Inflammatory macrophage treated with lipopolysaccharide for 4 hours (primary cell): ENCODE results near the gene ZFYVE28.

Experiments
- DNase-seq: peaks from one replicate; pipeline ENCODE4 v3.0.0-alpha.2; 2020

ZFYVE28 gene

DNA sequence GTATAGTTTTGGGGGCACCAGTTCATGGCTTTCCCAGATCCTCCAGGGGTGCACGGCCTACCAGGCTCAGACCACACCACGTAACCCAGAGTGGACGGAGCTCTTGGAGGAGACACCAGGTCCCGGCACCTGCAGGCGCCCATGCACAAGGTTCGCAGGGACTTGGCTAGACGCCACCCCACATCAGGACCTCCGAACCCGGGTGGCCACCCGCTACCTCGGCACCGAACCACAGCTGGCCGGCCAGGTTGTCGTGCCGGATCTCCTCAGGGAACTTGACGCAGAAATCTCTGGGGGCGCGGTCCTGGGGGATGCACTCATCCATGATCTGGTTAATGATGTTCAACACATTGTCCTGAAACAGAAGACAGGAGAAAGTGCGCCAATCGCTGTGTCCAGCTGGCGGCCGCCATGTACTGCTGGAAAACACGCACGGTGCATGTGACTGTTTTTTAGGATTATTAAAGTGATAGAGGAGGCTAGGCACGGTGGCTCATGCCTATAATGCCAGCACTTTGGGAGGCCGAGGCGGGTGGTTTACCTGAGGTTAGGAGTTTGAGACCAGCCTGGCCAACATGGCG, 77.1 kb downstream of the ZFYVE28 start:
- DNase-seq, result no peak

DNA sequence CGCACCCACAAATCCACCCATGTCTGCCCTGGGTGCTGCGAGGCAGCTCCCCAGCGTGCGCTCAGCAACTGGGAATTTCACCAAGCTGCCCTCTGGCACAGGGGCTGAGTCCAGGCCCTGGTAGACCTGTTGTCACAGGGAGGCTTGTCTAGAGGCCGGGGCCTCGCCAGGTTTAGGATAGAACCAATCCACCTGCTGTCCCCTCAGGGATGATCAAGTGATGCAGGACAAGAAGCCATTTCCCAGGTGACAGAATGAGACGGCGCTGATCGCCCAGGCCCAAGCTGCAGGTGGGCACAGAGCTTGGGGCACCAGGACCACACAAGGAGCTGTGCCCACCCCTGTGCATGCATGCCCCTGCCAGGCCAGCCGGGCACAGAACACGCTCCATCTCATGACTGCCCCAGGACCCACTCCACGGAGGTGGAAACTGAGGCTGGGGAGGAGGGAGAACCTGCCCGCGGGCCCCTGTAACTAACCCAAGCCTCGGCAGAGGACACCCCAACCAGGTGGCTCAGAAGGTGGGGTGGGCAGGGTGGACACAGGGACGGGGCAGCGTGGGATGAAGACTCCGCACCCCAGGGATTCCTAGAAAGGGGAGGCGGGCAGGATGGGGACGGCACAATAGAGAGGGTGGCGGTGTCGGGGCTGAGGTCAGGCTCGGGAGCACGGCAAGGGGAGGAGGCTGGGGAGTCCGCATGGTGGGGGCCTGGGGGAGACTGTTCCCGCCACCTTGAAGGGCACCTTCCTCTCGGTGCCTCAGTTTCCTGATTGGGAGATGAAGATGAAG, 78.0 kb downstream of the ZFYVE28 start:
- no peak for DNase-seq

DNA sequence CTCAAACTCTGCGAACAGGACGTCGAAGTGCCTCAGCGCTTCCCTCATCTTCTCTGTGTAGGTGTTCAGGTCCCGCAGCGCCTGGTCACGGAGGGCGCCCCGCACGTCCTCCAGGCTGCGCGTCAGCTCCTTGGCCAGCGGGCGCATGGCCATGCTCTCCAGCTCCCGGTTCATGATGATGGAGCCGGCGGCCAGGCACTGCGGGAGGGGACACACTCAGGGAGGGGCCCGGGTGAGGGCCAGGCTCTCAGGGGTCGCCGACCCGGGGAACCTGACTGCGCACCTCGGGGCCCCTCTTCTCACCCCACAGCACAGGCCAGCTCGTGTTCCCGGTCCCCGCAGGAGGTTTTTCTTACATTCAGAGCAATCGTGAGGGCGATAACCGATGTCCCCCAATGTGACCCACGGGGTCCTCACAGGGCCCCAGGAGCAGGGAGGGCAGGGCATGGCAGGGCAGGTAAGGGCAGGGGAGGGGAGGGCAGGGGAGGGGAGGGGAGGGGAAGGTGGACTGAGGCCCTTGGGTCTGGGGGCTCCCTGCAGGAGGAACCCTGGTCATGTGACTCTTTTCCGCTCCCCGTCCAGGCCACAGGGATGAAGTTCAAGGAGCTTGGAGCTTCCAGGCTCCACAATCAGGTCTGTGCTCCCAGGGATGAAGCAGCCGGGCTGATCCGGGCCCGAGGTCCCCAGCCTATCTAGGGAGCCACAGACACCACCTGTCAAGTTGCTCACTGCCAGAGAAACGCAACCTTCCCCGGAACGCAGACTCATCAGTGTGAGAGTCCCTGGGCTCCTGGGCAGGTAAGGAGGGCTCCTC, 78.8 kb downstream of the ZFYVE28 start:
- no peak for DNase-seq

DNA sequence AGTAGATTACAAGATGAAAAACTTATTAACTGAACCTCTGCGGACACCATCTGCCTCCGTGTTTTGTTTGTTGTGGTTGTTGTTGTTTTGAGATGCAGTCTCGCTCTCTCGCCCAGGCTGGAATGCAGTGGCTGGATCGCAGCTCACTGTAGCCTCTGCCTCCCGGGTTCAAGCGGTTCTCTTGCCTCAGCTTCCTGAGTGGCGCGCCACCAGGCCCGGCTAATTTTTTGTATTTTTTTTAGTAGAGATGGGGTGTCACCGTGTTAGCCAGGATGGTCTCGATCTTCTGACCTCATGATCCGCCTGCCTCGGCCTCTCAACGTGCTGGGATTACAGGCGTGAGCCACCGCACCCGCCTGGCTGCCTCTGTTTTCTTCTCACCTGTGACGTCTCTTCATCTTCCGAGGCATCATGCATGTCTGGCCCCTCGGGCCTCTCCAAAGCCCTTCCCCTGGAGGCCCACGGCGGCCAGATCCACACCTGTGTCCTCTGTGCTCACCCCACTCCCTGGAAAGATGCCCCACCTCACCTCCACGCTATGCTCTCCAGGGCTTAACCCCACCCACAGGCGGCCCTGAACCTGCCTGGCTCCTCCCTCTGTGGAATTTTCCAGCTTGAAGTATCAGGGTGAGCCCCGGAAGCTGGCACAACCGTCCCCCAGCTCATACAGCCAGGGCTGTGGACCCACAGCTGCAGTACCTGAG, 79.5 kb downstream of the ZFYVE28 start:
- no peak for DNase-seq

DNA sequence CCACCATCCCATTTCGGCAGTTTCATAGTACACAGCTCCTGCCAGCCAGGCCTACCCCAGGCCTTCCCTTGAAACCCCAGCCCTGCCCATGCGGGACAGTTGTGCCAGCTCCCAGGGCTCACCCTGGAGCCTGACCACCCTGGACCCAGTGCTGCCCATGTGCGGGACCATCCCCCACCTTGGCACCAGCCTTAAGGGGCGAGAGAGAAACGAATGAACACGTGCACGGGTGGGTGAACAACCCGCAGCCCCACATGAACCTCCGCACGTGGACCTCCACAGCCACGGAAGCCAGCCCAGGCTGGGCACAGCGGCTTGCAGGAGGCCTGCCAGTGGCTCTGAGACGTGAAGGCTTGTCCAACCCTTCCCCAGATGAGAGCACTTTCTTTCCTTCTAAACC, 80.5 kb downstream of the ZFYVE28 start:
- DNase-seq, result no peak

DNA sequence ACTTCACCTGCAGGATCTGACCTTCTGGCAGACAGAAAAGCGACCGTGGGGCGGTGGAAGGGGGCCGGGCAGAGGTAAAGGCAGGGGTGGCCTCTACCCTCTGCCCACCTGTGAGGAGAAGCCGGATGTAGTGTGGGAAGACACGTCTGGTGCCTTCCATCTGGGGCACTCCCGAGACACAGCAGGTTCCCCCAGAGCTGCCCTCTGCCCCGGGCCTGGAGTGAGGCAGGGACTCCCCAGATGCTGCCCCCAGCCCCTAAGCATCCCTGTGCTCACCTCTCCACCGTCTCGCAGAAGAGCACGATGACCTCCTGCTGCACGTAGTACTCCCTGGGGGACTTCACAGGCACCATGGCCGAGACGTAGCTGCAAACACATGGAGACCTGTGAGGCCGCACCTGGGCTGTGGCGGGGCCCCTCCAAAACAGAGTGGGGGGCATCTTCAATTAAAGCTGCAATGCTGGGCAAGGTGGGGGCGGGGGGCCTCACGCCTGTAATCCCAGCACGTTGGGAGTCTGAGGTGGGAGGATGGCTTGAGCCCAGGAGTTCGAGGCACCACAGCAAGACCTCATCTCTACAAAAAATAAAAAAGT, 81.2 kb downstream of the ZFYVE28 start:
- DNase-seq, result no peak

DNA sequence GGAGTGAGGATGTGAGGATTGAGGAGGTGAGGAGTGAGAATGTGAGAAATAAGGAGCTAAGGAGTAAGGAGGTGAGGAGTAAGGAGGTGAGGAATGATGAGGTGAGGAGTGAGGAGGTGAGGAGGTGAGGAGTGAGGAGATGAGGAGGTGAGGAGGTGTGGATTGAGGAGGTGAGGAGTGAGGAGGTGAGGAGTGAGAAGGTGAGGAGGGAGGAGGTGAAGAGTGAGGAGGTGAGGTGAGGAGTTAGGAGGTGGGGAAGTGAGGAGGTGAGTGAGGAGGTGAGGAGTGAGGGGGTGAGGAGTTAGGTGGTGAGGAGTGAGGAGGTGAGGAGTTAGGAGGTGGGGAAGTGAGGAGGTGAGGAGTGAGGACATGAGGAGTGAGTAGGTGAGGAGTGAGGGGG, 81.8 kb downstream of the ZFYVE28 start:
- DNase-seq, result no peak

DNA sequence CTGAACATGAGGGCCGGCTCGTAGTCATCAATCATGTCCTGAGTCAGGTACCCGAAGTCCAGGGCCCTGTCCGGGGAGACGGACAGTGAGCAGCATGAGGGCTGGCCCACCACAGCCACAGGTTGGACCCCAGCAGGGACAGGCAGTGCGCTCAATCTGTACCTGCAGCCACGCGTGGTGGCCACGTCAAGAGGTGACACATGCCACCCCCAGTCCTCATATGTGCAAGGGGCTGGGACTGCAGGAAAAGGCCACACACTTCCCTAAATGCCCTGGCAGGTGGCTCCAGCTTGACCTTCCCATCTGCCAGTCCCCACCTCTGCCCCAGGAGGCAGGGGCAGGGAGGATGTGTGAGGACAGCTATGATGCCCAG, 82.7 kb downstream of the ZFYVE28 start:
- DNase-seq, result no peak

DNA sequence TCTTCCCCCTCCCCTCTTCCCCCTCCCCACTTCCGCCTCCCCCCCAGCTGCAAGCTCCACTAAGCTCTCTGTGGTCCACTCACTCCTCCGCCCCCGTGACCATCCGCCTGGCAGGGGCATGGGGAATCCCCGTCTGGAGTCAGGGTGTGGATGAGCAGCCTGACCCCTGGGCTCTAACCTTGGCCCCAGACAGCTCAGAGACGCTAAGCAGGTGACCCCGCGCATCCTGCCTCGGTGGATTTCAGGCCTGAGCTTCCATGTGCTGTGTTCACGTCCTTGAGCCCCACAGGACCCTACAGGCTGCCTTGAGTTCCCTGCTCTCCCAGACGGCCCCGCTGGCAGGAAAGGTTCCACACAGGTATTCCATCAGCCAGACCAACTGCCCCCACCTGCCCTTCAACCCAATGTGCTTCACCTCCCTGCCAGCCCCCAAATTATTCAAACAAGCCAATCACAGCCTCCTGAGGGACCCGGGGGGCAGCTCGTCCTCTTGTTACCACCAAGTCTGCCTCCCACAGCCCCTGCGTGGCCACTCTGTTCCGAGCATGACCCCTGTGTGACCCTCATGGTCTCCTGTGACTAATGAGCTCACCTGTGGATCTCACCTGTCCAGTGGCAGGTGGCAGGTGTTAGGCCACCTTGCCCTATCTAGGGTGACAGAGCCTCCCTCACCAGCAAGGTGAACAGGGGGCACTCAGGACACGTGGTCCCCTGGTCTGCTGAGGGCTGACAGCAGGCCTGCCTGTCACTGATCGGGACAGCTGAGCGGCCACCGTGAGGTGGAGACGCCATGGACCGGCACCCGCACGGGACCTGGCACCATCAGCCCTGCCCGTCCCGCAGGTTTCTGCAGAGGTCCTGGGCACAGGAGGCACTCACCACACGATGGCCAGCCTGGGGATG, 83.4 kb downstream of the ZFYVE28 start:
- DNase-seq, result no peak

DNA sequence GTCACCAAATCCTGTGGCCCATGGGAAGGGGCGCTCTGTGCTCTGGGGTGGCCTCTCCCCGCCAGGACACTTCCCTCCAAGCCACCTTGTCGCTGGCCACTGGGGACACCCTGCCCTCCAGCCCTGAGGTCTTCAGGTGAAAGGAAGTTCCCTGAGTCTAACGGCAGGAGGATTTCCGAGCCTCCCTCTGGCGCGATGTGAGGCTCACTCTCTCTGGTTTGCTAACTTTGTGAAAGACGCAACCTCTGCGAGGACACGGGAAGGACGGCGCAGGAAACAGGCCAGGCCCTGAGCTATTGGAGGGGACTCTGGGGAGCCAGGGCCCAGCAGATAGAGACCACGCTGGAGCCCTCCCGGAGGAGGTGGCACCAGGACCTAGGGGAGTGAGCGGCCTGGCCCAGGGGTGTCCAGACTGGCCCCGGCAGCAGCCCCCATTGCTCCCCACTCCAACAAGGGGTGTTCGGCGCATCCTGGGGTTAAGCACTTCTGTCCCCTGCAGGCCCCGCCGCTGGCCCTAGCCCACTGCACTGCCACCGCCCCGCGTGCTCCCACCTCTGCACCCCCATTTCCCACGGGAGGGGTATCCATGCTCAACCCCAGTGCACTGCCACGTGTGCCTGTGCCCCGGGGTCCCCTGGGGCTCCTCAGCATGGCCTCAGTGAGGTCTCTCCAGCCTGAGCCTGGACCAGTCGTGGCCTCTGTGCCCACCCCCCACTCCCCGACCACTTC, 84.4 kb downstream of the ZFYVE28 start:
- no peak for DNase-seq

DNA sequence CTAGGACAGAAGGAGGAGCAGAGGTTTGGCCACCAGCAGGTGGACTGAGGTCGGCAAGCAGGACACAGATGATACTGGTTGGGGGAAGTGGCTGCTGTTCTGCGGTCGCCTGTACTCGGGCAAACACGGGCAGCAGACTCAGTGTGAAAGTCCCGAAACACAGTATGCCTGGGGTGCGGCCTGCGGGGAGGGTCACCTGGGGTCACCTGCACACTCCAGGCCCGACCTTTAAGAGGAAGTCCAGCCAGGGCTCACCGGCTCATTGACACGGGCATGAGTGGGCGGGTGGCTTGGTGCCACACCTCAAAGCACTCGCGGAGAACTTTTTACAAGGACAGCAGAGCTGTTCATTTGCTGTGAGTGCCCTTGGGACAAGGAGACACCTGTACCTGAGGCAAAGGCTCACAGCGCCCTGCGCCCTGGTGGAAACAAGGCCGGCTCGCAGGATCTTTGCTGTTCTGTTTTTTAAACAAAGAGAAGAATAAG, 85.0 kb downstream of the ZFYVE28 start:
- DNase-seq, result no peak

DNA sequence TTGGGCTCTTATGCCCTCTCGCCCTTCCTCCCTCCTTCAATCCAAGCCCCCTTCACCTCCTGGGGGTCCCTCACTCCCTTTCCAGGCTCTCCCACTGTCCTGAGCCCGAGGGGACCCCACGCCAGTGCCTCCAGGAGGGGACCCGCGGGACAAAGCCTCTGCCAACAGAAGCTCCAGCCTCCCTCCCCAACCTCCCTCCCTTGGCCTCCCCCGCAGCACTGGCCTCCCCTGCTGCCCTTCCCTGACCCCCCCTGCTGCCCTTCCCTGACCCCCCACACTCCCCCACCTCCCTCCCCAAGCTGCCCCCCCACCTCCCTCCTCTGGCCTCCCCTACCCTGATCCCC, 85.5 kb downstream of the ZFYVE28 start:
- DNase-seq, result no peak

DNA sequence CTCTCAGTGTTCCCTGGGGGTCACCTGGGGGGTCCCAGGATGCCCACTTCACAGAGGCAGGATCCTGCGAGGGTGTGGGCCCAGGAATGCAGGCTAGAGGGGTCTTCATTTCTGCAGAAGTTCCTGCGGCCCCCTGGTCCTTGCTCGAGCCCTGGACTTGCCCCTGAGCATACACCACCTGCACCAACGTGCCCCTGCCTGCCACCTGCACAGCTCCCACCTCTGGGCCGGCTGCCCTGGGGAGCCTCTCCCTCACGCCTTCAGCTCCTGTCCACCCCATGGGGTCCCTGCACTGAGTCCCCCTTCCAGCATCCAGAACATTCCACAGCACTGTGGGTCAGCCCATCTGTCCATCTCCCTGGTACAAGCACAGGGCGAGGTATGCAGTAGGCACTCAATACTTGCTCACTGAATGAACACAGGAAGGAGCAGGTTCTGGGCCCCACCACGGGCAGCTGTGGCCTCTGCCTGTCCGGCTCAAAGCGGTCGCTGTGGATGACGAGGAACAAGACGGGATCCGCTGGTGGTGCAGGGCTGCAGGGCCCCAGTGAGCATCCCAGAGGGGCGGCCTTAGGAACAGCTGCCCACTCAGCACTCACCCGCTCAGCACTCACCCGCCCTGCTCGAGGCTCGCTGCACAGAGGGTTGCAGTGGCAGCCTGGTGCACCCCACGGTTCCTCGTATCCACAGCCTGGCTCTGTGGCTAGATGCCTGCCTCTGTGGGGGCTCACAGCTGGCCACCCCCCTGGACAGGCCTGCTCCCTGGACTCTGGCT, 86.1 kb downstream of the ZFYVE28 start:
- no peak for DNase-seq

DNA sequence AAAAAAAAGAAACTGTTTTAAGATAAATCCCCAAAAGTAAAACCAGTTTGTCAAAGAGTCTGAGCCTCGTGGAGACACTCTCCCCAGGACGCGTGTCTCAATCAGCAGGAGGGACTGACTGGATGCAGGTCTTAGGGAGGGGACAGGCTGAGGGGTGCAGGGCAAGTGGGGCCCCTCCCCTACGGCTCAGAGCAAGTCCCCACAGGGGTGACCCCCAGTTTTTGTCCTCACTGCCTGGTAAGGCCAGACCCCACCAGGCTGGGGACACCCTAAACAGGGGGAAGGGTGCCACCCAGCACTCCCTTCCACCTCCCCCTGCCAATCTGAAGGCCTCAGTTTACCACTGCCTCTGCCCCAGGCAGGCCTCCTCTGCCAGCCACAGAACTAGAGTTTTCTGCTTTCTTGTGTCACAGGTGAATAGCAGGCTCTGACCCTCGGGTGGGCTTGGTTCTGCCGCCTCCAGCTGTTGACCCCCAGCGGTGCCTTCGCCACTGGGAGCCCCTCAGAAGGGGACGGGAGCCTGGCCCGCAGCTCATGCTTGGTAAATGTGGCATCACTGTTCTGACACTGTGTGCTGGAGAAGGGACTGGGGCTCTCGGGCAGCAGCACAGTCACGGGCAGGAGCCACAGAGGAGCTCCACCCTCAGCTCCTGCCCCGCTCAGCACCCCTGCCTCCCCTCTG, 86.8 kb downstream of the ZFYVE28 start:
- DNase-seq, result no peak

DNA sequence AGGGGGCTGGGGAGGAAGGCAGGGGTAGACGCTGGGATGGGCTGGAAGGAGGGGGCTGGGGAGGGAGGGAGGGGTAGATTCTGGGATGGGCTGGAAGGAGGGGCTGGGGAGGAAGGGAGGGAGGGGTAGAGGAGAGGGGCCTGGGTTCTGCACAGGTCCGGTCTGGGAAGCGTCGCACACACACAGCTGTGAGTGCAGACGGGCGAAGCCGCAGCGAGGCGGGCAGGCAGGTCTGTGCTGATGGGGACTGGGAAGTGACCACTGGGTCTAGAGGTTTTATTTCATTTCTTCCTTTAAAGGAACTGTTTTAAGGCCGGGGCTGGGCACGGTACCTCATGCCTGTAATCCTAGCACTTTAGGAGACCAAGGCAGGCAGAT, 87.4 kb downstream of the ZFYVE28 start:
- DNase-seq, result no peak

DNA sequence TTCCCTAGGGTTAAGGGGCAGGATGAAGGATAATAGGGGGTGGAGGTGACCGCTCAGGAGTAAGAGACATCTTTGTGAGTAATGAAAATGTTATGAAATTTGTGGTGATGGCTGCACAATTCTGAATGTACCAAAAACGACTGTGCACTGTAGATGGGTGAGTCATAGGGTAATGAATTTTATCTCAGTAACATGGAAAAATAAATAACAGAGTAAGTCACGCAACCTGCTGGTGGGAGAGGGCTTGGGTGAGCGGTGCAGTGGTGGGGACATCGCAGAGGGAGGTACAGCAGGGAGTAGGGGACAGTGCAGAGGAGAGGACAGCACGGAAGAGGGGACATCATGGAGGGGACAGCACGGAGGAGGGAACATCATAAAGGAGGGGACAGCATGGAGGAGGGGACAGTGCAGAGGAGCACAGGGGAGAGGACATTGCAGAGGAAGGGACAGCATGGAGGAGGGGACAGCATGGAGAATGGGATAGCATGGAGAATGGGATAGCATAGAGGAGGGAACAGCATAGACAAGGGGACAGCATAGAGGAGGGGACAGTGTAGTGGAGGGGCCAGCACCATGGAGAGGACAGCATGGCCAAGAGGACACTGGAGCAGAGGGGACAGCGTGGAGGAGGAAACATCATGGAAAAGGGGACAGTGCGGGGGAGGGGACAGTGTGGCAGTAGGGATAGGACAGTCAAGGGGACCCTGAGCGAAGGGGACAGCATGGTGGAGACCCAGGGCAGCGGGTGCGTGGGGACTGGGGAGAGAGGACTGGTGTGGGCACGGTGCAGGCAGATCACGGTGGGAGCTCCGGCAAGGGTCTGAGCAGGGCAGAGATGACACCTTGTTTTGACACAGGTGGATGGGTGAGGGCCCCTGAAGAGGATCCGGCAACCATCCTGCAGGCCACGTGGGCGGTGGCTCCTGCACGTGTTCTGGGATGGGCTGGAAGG, 88.1 kb downstream of the ZFYVE28 start:
- DNase-seq, result no peak

DNA sequence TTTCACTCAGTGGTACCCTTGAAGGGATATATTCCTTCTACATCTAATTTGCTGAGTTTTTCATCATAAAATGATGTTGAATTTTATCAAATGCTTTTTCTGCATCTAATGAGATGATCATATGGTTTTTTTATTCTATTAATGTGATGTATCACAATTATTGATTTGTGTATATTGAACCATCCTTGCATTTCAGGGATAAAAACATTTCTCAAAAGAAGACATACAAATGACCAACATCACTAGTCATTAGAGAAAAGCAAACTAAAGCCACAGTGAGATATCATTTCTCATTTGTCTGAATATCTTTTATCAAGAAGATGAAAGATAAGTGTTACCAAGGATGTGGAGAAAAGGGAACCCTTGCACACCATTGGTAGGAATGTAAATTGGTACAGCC, 90.9 kb downstream of the ZFYVE28 start:
- no peak for DNase-seq

DNA sequence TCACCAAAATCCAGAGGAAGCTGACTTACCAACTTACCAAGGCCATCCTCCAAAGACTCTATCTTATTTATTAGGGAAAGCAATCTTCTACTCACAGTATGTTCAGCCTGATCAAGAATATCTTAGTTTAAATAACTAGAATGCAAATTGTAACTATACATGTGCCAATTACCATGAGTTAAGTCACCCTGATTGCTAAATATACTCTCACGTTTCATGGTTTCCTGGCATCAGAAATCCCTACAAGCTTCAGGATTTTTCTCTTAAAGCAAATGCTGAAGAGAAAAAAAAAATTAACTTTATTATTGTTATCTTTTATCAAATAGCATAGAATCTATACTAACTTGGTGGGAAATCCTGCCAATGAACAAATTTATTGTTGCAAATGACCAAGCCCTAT, 93.6 kb downstream of the ZFYVE28 start:
- DNase-seq, result no peak

DNA sequence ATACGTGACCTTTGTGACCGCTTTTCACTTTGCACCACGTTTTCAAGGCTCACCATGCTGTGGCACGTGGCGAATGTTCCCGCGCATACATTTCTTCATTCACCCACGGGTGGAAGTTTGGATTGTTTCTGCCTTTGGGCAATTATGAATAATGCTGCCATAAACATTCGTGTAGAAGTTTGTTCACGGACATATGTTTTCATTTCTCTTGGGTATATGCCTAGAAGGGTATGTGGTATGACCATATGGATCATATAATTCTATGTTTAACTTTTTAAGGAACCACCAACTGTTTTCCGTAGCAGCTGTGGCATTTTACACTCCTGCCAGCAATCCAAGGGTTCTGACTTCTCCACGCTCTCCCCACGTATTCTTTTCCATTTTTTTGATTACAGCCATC, 95.6 kb downstream of the ZFYVE28 start:
- no peak for DNase-seq
